WTC11 (cell line): ENCODE measurements around the gene ASB2. TPM values are rescaled to one million over a fixed set of nuclear protein-coding genes. Genes with fewer than 3 reads are reported as not detected.

Source experiments
- ATAC-seq: fragments of 200-7000 bp; cut with Tn5 transposase; 2 replicates; pipeline ENCODE4 v1.10.0; 2021; ENCODE audit warnings: mild to moderate bottlenecking, moderate library complexity
- CTCF ChIA-PET: fragments of 300-600 bp; sonication (Branson Sonifier 250); formaldehyde crosslinking; loops from one replicate; lab custom pipeline; 2021; ENCODE audit warnings: antibody characterized with exemption; lab: Charles Lee
- POLR2A ChIA-PET: fragments of 350-600 bp; sonication (Branson Sonifier 250); formaldehyde crosslinking; loops from one replicate; lab custom pipeline; 2021; ENCODE audit warnings: antibody characterized with exemption; lab: Charles Lee
- DNase-seq: peaks from one replicate; pipeline ENCODE4 v3.0.0; 2021; ENCODE audit warnings: low spot score
- H3K27ac Mint-ChIP-seq: 2 replicates; pipeline ENCODE4 v1.8.0; 2021; ENCODE audit warnings: mixed read lengths
- H3K27me3 Mint-ChIP-seq: 2 replicates; pipeline ENCODE4 v1.8.0; 2021; ENCODE audit warnings: low read depth, mild to moderate bottlenecking, moderate library complexity, mixed read lengths
- H3K36me3 Mint-ChIP-seq: 2 replicates; pipeline ENCODE4 v1.8.0; 2021; ENCODE audit warnings: mixed read lengths
- H3K4me1 Mint-ChIP-seq: 2 replicates; pipeline ENCODE4 v1.8.0; 2022; ENCODE audit warnings: mixed read lengths
- H3K4me3 Mint-ChIP-seq: 2 replicates; pipeline ENCODE4 v1.8.0; 2021; ENCODE audit warnings: mild to moderate bottlenecking, moderate library complexity, mixed read lengths
- H3K9me3 Mint-ChIP-seq: 2 replicates; pipeline ENCODE4 v1.8.0; 2021; ENCODE audit warnings: mixed read lengths
- ESRRA ChIP-seq: sonication (generic); formaldehyde crosslinking; IDR thresholded peaks from 2 replicates; pipeline ENCODE4 v1.8.1; 2022; ENCODE audit warnings: mild to moderate bottlenecking, missing genetic modification reagents, borderline replicate concordance
- FOXJ3 ChIP-seq: sonication (generic); formaldehyde crosslinking; IDR thresholded peaks from 2 replicates; pipeline ENCODE4 v1.9.0; 2021; ENCODE audit warnings: missing genetic modification reagents, mild to moderate bottlenecking, borderline replicate concordance
- JAZF1 ChIP-seq: fragments of 250-450 bp; sonication (Bioruptor Pico); IDR thresholded peaks from 2 replicates; pipeline ENCODE4 v1.9.0; 2021; ENCODE audit warnings: moderate library complexity, mild to moderate bottlenecking, inconsistent platforms
- NFYB ChIP-seq: sonication (generic); formaldehyde crosslinking; conservative IDR thresholded peaks from 2 replicates; pipeline ENCODE4 v1.8.0; 2022; ENCODE audit warnings: low read depth, missing genetic modification reagents
- RELA ChIP-seq: sonication (generic); formaldehyde crosslinking; IDR thresholded peaks from 2 replicates; pipeline ENCODE4 v1.8.1; 2022; ENCODE audit warnings: missing genetic modification reagents, mild to moderate bottlenecking, borderline replicate concordance
- SP1 ChIP-seq: sonication (generic); formaldehyde crosslinking; conservative IDR thresholded peaks from 2 replicates; pipeline ENCODE4 v1.8.1; 2022; ENCODE audit warnings: missing genetic modification reagents
- TEAD4 ChIP-seq: sonication (generic); formaldehyde crosslinking; IDR thresholded peaks from 2 replicates; pipeline ENCODE4 v1.8.0; 2022; ENCODE audit warnings: mild to moderate bottlenecking, missing genetic modification reagents
- ZNF425 ChIP-seq: fragments of 250-450 bp; sonication (Bioruptor Pico); conservative IDR thresholded peaks from 2 replicates; pipeline ENCODE4 v1.9.0; 2021; ENCODE audit warnings: mild to moderate bottlenecking
- ZNF532 ChIP-seq: fragments of 250-450 bp; sonication (Bioruptor Pico); IDR thresholded peaks from 2 replicates; pipeline ENCODE4 v1.9.0; 2021; ENCODE audit warnings: mild to moderate bottlenecking, borderline replicate concordance
- total RNA-seq: library from RNA; stranded (reverse); gene quantifications from 3 replicates; pipeline ENCODE4 v1.2.3, GENCODE V29; 2021
- TF ChIP-seq, protein P1 (sequence below): sonication (generic); formaldehyde crosslinking; IDR thresholded peaks from 2 replicates; pipeline ENCODE4 v1.8.1; 2022; ENCODE audit warnings: low read depth, mild to moderate bottlenecking, moderate library complexity, missing genetic modification reagents, borderline replicate concordance
- TF ChIP-seq, protein P2 (sequence below): sonication (generic); formaldehyde crosslinking; IDR thresholded peaks from 2 replicates; pipeline ENCODE4 v1.8.1; 2022; ENCODE audit warnings: mild to moderate bottlenecking, moderate library complexity, missing genetic modification reagents
- TF ChIP-seq, protein P3 (sequence below): sonication (generic); formaldehyde crosslinking; IDR thresholded peaks from 2 replicates; pipeline ENCODE4 v1.8.1; 2023; ENCODE audit warnings: mild to moderate bottlenecking, missing genetic modification reagents
- TF ChIP-seq, protein P4 (sequence below): sonication (generic); formaldehyde crosslinking; IDR thresholded peaks from 2 replicates; pipeline ENCODE4 v1.8.1; 2023; ENCODE audit warnings: mild to moderate bottlenecking, missing genetic modification reagents, borderline replicate concordance
- TF ChIP-seq, protein P5 (sequence below): fragments of 250-450 bp; sonication (Bioruptor Pico); IDR thresholded peaks from 2 replicates; pipeline ENCODE4 v1.9.0; 2021; ENCODE audit warnings: mild to moderate bottlenecking

ASB2 gene
- total RNA-seq, 1 experiment from 2014 or later: 0.37 TPM

DNA sequence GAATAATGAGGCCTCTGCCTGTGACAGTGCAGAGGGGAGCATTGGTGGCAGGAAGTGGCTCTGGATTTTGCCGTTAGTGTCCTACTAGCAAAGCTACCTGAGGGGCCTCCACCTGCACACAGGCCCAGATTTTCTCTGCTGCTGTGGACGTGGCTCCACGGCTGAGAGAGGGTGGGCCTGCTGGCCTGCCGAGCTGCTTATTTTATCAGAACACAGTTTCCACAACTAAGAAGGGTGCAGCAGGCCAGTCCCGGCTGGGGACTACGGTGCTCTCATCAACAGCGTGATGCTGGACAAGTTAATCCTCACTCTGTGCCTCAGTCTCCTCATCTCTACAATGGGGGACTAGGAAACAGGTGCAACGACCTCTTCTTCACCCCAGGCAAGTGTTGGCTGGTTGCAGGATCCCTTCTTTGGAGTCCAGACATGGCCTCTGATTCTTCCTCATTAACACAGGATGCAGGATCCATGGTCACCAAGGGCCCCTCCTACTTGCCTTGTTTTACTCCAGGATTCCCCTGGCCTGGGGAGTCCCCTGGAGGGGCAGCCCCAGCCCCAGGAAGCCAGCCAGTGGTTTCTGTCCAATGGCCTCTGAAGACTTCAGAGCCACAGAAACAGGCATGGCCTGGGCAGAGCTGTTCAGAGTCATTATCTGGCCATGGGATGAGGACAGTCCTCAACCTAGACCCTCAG lies 45.9 kb downstream of the ASB2 start (continued):
- TF ChIP-seq SP1 (CRISPR knock-in tag) (no peak), ZNF532 (no peak)
- TF ChIP-seq, protein P1, sequence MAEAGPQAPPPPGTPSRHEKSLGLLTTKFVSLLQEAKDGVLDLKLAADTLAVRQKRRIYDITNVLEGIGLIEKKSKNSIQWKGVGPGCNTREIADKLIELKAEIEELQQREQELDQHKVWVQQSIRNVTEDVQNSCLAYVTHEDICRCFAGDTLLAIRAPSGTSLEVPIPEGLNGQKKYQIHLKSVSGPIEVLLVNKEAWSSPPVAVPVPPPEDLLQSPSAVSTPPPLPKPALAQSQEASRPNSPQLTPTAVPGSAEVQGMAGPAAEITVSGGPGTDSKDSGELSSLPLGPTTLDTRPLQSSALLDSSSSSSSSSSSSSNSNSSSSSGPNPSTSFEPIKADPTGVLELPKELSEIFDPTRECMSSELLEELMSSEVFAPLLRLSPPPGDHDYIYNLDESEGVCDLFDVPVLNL (CRISPR knock-in tag): no peak

- H3K4me1 Mint-ChIP-seq: no peaks in the 10 kb centered on the region
- peak overlapping the region; percentile 27; the same call in 1 of the 2 replicates for H3K27ac Mint-ChIP-seq
- H3K36me3 Mint-ChIP-seq: no peaks in the 10 kb centered on the region
- TF ChIP-seq TEAD4 (CRISPR knock-in tag): no peak
- TF ChIP-seq FOXJ3 (CRISPR knock-in tag): no peak
- TF ChIP-seq RELA (CRISPR knock-in tag): no peak
- TF ChIP-seq, protein P2, sequence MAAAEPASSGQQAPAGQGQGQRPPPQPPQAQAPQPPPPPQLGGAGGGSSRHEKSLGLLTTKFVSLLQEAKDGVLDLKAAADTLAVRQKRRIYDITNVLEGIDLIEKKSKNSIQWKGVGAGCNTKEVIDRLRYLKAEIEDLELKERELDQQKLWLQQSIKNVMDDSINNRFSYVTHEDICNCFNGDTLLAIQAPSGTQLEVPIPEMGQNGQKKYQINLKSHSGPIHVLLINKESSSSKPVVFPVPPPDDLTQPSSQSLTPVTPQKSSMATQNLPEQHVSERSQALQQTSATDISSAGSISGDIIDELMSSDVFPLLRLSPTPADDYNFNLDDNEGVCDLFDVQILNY: no peak
- TF ChIP-seq JAZF1 (CRISPR knock-in tag): no peak
- no peak for TF ChIP-seq ZNF425 (CRISPR knock-in tag)
- TF ChIP-seq, protein P3, sequence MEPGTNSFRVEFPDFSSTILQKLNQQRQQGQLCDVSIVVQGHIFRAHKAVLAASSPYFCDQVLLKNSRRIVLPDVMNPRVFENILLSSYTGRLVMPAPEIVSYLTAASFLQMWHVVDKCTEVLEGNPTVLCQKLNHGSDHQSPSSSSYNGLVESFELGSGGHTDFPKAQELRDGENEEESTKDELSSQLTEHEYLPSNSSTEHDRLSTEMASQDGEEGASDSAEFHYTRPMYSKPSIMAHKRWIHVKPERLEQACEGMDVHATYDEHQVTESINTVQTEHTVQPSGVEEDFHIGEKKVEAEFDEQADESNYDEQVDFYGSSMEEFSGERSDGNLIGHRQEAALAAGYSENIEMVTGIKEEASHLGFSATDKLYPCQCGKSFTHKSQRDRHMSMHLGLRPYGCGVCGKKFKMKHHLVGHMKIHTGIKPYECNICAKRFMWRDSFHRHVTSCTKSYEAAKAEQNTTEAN (CRISPR knock-in tag): no peak
- TF ChIP-seq, protein P4, sequence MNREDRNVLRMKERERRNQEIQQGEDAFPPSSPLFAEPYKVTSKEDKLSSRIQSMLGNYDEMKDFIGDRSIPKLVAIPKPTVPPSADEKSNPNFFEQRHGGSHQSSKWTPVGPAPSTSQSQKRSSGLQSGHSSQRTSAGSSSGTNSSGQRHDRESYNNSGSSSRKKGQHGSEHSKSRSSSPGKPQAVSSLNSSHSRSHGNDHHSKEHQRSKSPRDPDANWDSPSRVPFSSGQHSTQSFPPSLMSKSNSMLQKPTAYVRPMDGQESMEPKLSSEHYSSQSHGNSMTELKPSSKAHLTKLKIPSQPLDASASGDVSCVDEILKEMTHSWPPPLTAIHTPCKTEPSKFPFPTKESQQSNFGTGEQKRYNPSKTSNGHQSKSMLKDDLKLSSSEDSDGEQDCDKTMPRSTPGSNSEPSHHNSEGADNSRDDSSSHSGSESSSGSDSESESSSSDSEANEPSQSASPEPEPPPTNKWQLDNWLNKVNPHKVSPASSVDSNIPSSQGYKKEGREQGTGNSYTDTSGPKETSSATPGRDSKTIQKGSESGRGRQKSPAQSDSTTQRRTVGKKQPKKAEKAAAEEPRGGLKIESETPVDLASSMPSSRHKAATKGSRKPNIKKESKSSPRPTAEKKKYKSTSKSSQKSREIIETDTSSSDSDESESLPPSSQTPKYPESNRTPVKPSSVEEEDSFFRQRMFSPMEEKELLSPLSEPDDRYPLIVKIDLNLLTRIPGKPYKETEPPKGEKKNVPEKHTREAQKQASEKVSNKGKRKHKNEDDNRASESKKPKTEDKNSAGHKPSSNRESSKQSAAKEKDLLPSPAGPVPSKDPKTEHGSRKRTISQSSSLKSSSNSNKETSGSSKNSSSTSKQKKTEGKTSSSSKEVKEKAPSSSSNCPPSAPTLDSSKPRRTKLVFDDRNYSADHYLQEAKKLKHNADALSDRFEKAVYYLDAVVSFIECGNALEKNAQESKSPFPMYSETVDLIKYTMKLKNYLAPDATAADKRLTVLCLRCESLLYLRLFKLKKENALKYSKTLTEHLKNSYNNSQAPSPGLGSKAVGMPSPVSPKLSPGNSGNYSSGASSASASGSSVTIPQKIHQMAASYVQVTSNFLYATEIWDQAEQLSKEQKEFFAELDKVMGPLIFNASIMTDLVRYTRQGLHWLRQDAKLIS: no peak
- no peak for TF ChIP-seq NFYB (CRISPR knock-in tag)
- TF ChIP-seq ESRRA (CRISPR knock-in tag): no peak
- TF ChIP-seq, protein P5, sequence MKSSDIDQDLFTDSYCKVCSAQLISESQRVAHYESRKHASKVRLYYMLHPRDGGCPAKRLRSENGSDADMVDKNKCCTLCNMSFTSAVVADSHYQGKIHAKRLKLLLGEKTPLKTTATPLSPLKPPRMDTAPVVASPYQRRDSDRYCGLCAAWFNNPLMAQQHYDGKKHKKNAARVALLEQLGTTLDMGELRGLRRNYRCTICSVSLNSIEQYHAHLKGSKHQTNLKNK: no peak
- H3K4me3 Mint-ChIP-seq: no peak overlapping the region
- CTCF ChIA-PET: interaction anchor here (3.9 kb wide), 1 partner anchor 9 kb away, joined by 37 read pairs; no protein-coding TSS in a partner anchor
- DNase-seq (no peak), ATAC-seq (no peak)
- H3K27me3 Mint-ChIP-seq: no peaks in the 10 kb centered on the region
- no peaks in the 10 kb centered on the region for H3K9me3 Mint-ChIP-seq
- POLR2A ChIA-PET: no interaction called here
These were observed 46.7 kb downstream of the ASB2 start for GRCh38 chr14:93929657-93930056.
